Measurements from ENCODE around the gene TSPAN10. TPM values are rescaled to one million over a fixed set of nuclear protein-coding genes. Genes with fewer than 3 reads are reported as not detected.

Gene TSPAN10
- total and polyA plus RNA-seq, 4 donors = 0.69 to 1.6 (median 1.3) TPM

DNA sequence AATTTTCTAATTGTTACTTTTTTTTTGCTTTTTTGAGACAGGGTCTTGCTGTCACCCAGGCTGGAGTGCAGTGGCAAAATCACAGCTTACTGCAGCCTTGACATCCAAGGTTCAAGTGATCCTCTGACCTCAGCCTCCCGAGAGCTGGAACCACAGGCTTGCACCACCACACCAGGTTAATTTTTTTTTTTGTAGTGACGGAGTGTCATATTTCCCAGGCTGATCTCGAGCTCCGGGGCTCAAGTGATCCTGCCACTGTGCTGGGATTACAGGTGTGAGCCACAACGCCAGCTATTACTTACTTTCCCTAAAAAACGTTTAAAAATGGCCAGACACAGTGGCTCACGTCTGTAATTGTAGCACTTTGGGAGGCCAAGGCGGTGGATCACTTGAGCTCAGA, 6.7 kb upstream of the TSPAN10 start:
- no peak overlapping the region for H3K4me3 ChIP-seq (ENCODE audit: low read depth, low read length)
- no peak overlapping the region for H3K27ac ChIP-seq (ENCODE audit: low read depth, low read length)
- no peaks in the 10 kb centered on the region for H3K27me3 ChIP-seq (ENCODE audit: control insufficient read depth, insufficient read depth, low read length)
- H3K9me3 ChIP-seq (ENCODE audit: control insufficient read depth, insufficient read depth, low read length) = no peaks in the 10 kb centered on the region
- DNase-seq (ENCODE audit: low read depth in 4 of 6, low spot score in 6 of 6) = no peak
- peaks cover under 1% of the 10 kb centered on the region for H3K4me1 ChIP-seq (ENCODE audit: control insufficient read depth, insufficient read depth, low read length)
- peaks cover 48% of the 10 kb centered on the region for H3K36me3 ChIP-seq (ENCODE audit: control insufficient read depth, insufficient read depth, low read length)
- WGBS (ENCODE audit: insufficient coverage) = 93% methylated on average over 7 of the region's 8 CpGs

DNA sequence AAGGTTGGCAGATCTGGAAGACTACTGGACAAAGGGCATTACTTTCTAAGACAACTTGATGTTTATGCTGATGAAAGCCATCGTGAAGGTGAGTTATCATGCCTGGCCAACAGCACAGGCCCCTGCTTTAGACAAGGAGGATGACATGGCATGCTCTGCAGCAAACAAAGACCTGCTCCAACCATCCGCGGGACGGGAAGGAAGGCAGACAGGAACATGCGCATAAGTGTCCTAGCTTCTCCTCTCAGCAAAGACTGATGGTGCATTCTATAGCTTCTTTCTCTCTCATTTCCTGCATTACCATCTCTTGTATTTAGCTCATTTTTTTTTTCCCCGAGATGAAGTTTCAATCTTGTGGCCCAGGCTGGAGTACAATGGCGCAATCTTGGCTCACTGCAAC, 5.5 kb upstream of the TSPAN10 start:
- Histone ChIP-seq H3K4me1 (ENCODE audit: control insufficient read depth, insufficient read depth, low read length) (peaks cover 13% of the 10 kb centered on the region), H3K27me3 (ENCODE audit: control insufficient read depth, insufficient read depth, low read length) (no peaks in the 10 kb centered on the region), H3K9me3 (ENCODE audit: control insufficient read depth, insufficient read depth, low read length) (no peaks in the 10 kb centered on the region), H3K4me3 (ENCODE audit: low read depth, low read length) (no peak overlapping the region), H3K36me3 (ENCODE audit: control insufficient read depth, insufficient read depth, low read length) (peaks cover 36% of the 10 kb centered on the region), H3K27ac (ENCODE audit: low read depth, low read length) (no peak overlapping the region)
- no peak for DNase-seq (ENCODE audit: low read depth in 4 of 6, low spot score in 6 of 6)
- whole genome bisulfite sequencing (ENCODE audit: insufficient coverage) = 90% methylated on average over 6 of the region's 7 CpGs

DNA sequence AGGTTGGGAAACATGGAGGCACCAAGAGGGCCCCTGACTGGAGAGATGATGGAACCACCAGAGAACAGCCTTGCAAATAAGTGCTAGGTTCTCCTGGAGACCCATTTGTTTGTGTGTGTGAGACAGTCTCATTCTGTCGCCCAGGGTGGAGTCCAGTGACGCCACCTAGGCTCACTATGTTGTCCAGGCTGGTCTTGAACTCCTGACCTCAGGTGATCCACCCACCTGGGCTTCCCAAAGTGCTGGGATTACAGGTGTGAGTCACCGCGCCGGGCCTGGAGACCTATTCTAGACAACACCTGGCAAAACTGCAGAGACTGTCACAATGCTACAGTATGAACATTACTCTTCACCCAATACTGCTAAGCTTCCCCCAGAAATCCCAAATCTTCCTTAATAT, 1.6 kb upstream of the TSPAN10 start:
- Histone ChIP-seq H3K36me3 (ENCODE audit: control insufficient read depth, insufficient read depth, low read length) (peaks cover 8% of the 10 kb centered on the region), H3K27ac (ENCODE audit: low read depth, low read length) (no peak overlapping the region), H3K4me1 (ENCODE audit: control insufficient read depth, insufficient read depth, low read length) (peaks cover 18% of the 10 kb centered on the region), H3K4me3 (ENCODE audit: low read depth, low read length) (no peak overlapping the region), H3K9me3 (ENCODE audit: control insufficient read depth, insufficient read depth, low read length) (no peaks in the 10 kb centered on the region), H3K27me3 (ENCODE audit: control insufficient read depth, insufficient read depth, low read length) (no peaks in the 10 kb centered on the region)
- DNase-seq (ENCODE audit: low read depth in 4 of 6, low spot score in 6 of 6) = no peak
- WGBS (ENCODE audit: insufficient coverage) = 96% methylated on average over 5 of the region's 5 CpGs

DNA sequence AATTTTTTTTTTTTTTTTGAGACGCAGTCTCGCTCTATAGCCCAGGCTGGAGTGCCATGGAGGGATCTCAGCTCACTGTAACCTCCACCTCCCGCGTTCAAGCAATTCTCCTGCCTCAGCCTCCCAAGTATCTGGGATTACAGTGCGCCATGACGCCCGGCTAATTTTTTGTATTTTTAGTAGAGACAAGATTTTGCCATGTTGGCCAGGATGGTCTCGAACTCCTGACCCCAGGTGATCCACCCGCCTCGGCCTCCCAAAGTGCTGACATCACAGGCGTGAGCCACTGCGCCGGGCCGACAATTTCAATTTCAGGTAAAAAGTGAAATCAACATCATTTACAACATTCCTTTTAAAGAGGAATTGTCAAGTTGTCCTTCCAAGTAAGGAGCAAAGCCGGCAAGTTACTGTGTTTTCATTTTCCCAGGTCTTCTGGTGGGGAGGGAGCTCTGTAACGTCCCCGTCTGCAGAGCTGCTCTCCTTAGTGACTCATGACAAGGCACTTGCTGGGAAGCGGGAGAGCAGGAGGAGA, 957 bp upstream of the TSPAN10 start:
- peaks cover 6% of the 10 kb centered on the region for H3K36me3 ChIP-seq (ENCODE audit: control insufficient read depth, insufficient read depth, low read length)
- no peaks in the 10 kb centered on the region for H3K27me3 ChIP-seq (ENCODE audit: control insufficient read depth, insufficient read depth, low read length)
- H3K9me3 ChIP-seq (ENCODE audit: control insufficient read depth, insufficient read depth, low read length) = no peaks in the 10 kb centered on the region
- H3K4me1 ChIP-seq (ENCODE audit: control insufficient read depth, insufficient read depth, low read length) = peaks cover 18% of the 10 kb centered on the region
- H3K4me3 ChIP-seq (ENCODE audit: low read depth, low read length) = peak overlapping the region; percentile 92
- H3K27ac ChIP-seq (ENCODE audit: low read depth, low read length) = peak overlapping the region; percentile 69
- DNase-seq (ENCODE audit: low read depth in 4 of 6, low spot score in 6 of 6) = no peak
- WGBS (ENCODE audit: insufficient coverage) = 37% methylated on average over 15 of the region's 18 CpGs

DNA sequence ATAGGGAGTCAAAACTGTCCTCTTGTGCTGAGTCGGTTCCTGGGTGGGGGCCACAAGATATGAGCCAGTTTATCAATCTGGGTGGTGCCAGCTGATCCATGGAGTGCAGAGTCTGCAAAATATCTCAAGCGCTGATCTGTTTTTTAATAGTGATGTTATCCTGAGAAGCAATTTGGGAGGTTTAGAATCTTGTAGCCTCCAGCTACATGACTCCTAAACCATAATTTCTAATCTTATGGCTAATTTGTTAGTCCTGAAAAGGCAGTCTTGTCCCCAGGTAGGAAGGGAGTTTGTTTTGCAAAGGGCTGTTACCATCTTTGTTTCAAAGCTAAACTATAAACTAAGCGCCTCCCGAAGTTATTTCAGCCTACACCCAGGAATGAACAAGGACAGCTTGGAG, 1.7 kb downstream of the TSPAN10 start:
- H3K27ac ChIP-seq (ENCODE audit: low read depth, low read length) = no peak overlapping the region
- no peak overlapping the region for H3K4me3 ChIP-seq (ENCODE audit: low read depth, low read length)
- no peaks in the 10 kb centered on the region for H3K9me3 ChIP-seq (ENCODE audit: control insufficient read depth, insufficient read depth, low read length)
- peaks cover 10% of the 10 kb centered on the region for H3K36me3 ChIP-seq (ENCODE audit: control insufficient read depth, insufficient read depth, low read length)
- H3K27me3 ChIP-seq (ENCODE audit: control insufficient read depth, insufficient read depth, low read length) = no peaks in the 10 kb centered on the region
- peaks cover 18% of the 10 kb centered on the region for H3K4me1 ChIP-seq (ENCODE audit: control insufficient read depth, insufficient read depth, low read length)
- 80% methylated on average over 1 of the region's 4 CpGs for WGBS (ENCODE audit: insufficient coverage)
- DNase-seq (ENCODE audit: low read depth in 4 of 6, low spot score in 6 of 6) = no peak

DNA sequence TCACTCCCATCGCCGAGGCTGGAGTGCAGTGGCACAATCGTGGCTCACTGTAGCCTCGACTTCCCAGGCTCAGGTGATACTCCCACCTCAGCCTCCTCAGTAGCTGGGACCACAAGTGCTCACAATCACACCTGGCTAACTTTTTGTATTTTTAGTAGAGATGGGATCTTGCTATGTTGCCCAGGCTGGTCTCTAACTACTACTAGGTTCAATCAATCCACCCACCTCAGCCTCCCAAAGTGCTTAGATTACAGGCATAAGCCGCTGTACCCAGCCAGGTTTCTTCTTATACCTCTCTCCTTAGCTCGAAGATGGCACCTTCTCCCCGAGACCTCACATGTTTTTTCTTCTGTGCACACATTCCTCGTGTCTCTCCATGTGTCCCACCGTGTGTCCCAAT, 3.0 kb downstream of the TSPAN10 start:
- 93% methylated on average over 2 of the region's 9 CpGs for WGBS (ENCODE audit: insufficient coverage)
- peaks cover 18% of the 10 kb centered on the region for H3K4me1 ChIP-seq (ENCODE audit: control insufficient read depth, insufficient read depth, low read length)
- H3K27me3 ChIP-seq (ENCODE audit: control insufficient read depth, insufficient read depth, low read length) = no peaks in the 10 kb centered on the region

DNA sequence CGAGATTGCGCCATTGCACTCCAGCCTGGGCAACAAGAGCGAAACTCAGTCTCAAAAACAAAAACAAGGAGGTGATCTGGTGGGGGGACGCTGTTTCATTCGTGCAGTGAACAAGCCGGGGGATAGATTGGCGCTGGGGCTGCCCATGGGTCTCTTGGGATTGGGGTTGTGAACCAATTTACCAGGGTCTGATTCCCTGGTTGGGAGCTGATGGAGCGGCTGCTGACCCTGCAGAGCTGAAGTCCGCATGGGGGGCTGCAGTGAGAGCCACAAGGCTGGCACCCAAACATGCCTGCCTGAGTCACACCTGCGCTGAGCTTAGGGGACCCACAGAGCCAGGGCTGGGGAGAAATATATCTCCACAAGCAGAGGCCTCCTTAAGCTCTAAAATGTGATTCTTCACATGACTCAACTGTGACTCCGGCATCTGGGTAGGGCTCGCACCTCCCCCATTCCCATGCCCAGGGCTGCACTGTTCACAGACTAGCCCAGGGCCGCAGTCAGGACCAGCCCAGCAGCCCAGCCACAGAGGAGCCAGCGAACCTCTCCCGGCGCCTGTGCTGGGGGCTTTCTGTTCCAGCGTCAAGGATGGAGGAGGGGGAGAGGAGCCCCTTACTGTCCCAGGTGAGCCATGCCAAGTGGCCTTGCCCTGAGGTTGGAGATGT, 5.0 kb downstream of the TSPAN10 start:
- Histone ChIP-seq H3K27ac (ENCODE audit: low read depth, low read length) (no peak overlapping the region), H3K4me1 (ENCODE audit: control insufficient read depth, insufficient read depth, low read length) (peaks cover 4% of the 10 kb centered on the region), H3K4me3 (ENCODE audit: low read depth, low read length) (no peak overlapping the region), H3K27me3 (ENCODE audit: control insufficient read depth, insufficient read depth, low read length) (peaks cover under 1% of the 10 kb centered on the region), H3K36me3 (ENCODE audit: control insufficient read depth, insufficient read depth, low read length) (peaks cover 22% of the 10 kb centered on the region), H3K9me3 (ENCODE audit: control insufficient read depth, insufficient read depth, low read length) (no peaks in the 10 kb centered on the region)
- DNase-seq (ENCODE audit: low read depth in 4 of 6, low spot score in 6 of 6) = no peak
- WGBS (ENCODE audit: insufficient coverage) = 91% methylated on average over 13 of the region's 17 CpGs

More for the DNA sequence above, 3.0 kb downstream of the TSPAN10 start:
- no peak for DNase-seq (ENCODE audit: low read depth in 4 of 6, low spot score in 6 of 6)
- Histone ChIP-seq H3K36me3 (ENCODE audit: control insufficient read depth, insufficient read depth, low read length) (peaks cover 17% of the 10 kb centered on the region), H3K9me3 (ENCODE audit: control insufficient read depth, insufficient read depth, low read length) (no peaks in the 10 kb centered on the region), H3K27ac (ENCODE audit: low read depth, low read length) (no peak overlapping the region), H3K4me3 (ENCODE audit: low read depth, low read length) (no peak overlapping the region)

DNA sequence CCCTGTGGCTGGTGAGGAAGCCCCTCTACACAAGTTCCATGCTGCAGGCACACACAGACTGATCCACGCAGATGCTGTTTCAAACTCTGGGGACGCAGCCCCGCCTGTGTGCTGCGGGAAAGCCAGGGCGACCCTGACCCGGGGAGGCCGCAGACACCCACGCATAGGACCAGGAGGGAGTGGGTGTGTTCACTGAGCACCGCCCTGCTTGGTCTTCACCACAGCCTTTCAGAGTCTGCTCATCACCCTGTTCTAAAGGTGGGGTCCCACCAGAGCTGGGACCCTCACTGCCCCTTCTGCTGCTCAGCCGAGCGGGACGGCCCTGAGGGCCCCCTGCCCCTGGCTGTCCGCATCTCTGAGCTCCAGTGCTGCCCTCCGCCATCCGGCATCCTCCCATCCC, 7.5 kb downstream of the TSPAN10 start:
- Histone ChIP-seq H3K27ac (ENCODE audit: low read depth, low read length) (no peak overlapping the region), H3K36me3 (ENCODE audit: control insufficient read depth, insufficient read depth, low read length) (peaks cover 22% of the 10 kb centered on the region), H3K9me3 (ENCODE audit: control insufficient read depth, insufficient read depth, low read length) (peaks cover 3% of the 10 kb centered on the region), H3K27me3 (ENCODE audit: control insufficient read depth, insufficient read depth, low read length) (peaks cover 23% of the 10 kb centered on the region), H3K4me1 (ENCODE audit: control insufficient read depth, insufficient read depth, low read length) (peaks cover 2% of the 10 kb centered on the region), H3K4me3 (ENCODE audit: low read depth, low read length) (no peak overlapping the region)
- 97% methylated on average over 15 of the region's 15 CpGs for WGBS (ENCODE audit: insufficient coverage)
- no peak for DNase-seq (ENCODE audit: low read depth in 4 of 6, low spot score in 6 of 6)

DNA sequence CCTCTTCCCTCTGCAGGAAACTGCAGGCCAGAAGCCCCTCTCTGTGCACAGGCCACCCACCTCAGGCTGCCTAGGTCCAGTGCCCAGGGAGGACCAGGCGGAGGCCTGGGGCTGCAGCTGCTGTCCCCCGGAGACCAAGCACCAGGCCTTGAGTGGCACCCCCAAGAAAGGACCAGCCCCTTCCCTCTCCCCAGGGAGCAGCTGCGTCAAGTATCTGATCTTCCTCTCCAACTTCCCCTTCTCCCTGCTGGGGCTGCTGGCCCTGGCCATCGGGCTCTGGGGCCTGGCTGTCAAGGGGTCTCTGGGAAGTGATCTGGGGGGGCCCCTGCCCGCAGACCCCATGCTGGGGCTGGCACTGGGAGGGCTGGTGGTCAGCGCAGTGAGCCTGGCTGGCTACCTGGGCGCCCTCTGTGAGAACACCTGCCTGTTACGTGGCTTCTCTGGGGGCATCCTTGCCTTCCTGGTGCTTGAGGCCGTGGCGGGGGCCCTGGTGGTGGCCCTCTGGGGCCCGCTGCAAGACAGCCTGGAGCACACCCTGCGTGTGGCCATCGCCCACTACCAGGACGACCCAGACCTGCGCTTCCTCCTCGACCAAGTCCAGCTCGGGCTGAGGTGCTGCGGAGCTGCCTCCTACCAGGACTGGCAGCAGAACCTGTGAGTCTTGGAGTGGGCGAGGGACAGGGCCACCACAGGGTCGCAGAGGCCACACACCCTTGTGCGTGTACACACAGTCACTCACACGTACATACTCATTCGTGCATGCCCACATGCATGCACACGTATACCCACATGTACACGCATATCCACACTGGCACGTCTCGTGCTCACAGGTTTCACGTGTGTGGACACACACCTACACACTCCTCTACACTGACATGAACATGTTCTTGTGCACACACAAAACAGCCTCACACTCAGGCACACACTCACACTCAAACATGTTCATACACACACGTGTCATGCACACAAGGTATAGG, 8.3 kb downstream of the TSPAN10 start:
- peaks cover 2% of the 10 kb centered on the region for H3K4me1 ChIP-seq (ENCODE audit: control insufficient read depth, insufficient read depth, low read length)
- H3K9me3 ChIP-seq (ENCODE audit: control insufficient read depth, insufficient read depth, low read length) = peaks cover 3% of the 10 kb centered on the region
- DNase-seq (ENCODE audit: low read depth in 4 of 6, low spot score in 6 of 6) = no peak
- H3K27ac ChIP-seq (ENCODE audit: low read depth, low read length) = no peak overlapping the region
- WGBS (ENCODE audit: insufficient coverage) = 87% methylated on average over 29 of the region's 29 CpGs
- peaks cover 22% of the 10 kb centered on the region for H3K36me3 ChIP-seq (ENCODE audit: control insufficient read depth, insufficient read depth, low read length)
- H3K27me3 ChIP-seq (ENCODE audit: control insufficient read depth, insufficient read depth, low read length) = peaks cover 28% of the 10 kb centered on the region
- H3K4me3 ChIP-seq (ENCODE audit: low read depth, low read length) = no peak overlapping the region
